CD4-positive, alpha-beta T cell treated with Interleukin-6 at 100 ng/mL for 8 hours (primary cell): ENCODE results near the gene SNX6.
"Not testable (repeated sequence)": the region's sequence is repeated elsewhere in the genome, so short reads cannot be mapped to it uniquely, and the experiment has no call there.

Experiments used
- DNase-seq: peaks from one replicate; pipeline ENCODE4 v3.0.0-alpha.2; 2020; ENCODE audit warnings: mixed read lengths, low spot score

The SNX6 gene

DNA sequence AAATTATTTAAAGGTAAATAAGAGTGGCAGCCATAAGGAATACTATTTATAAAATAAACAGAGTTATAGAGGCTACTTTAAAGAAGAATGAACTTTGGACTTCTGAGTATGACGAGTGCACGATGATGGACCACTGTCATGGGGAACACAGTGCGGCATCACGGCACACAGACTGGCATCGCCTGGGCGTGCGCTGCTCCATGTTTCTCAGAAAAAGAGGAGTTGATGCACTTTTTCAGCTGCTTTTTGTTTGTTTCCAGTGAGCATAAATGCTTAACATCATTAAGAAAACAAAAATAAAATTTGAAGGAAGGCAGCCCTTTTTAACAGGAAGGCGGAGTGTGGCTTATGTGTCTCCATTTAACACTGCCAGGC is 67.2 kb downstream of the SNX6 start:
- no peak for DNase-seq

DNA sequence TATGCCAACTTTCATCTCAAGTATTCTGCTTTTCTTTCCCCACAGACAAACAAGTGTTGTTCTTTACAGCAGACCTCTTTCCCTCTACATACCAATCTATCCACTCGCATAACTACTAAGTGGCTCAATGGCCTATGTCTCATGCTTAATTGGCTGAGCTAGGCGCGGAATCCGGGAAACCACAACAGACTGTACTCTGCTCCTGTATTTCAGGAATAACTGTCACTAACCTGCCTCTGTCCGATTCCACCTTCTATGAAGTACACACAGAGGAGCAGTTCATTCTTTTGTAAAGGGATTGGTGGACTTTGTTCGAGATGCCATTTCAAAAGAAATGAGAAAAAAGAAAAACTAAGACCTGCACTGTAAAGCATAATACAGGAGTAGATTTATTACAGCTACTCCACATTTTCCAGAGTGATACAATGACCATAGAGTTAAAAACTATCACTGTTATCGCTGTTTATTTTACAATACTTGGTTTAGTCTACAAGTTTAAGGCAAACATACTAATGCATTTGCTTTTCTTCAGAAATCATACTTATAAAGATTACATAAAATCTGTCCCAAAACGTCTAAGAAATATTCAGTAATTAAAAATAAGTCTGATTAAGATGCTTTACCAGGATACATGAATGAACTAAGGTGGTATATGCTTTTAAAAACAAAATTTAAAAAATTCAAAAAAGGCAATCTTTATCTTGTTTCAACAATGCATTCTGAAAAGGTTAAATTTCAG is 67.7 kb downstream of the SNX6 start:
- DNase-seq: not testable (repeated sequence)

- DNase-seq: not testable (repeated sequence)
These were observed 73.5 kb downstream of the SNX6 start for GRCh38 chr14:34556498-34556829.

- DNase-seq: not testable (repeated sequence)
These were observed 74.1 kb downstream of the SNX6 start for GRCh38 chr14:34555583-34556497.

- no peak for DNase-seq
These were observed 75.3 kb downstream of the SNX6 start for GRCh38 chr14:34554540-34555250.

- not testable (repeated sequence) for DNase-seq
These were observed 80.5 kb downstream of the SNX6 start for GRCh38 chr14:34549276-34549966.

DNA sequence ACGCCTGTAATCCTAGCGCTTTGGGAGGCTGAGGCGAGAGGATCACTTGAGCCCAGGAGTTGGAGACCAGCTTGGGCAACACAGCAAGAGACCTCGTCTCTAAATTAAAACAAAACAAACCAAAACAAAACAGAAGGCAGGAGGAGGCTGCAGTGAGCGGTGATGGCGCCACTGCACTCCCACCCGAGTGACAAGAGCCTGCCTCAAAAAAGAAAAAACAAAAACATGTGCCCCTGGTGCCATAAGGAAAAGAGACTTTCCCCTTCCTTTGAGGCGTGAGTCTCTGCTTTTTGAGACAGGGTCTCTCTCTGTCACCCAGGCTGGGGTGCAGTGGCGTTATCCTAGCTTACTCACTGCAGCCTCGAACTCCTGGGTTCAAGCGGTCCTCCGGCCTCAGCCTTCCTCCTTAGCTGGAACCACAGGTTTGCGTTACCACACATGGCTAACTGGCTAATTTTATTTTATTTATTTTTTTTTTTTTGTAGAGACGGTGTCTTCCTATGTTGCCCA is 81.4 kb downstream of the SNX6 start:
- no peak for DNase-seq

DNA sequence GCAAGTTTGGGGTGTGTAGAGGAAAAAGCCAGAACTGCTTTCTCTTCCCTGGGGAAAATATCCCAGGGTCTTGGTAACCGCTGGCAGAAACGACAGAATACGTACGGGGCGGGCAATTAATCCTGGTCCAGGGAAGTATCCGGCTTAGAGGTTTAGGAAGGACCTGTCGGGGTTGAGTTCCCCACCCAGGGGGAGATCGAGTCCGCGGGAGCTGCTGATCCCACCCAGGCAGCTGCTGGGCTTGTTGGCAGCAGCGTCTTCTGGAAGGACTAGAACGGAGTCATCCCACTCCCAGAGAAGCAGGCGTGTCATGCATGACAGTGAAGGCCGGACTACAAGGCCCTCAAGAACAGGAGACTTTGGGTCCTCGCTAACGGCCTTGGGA is 82.8 kb downstream of the SNX6 start:
- DNase-seq: not testable (repeated sequence)

GRCh38 chr14:34546272-34547135 is 83.4 kb downstream of the SNX6 start:
- not testable (repeated sequence) for DNase-seq

GRCh38 chr14:34540181-34541059 is 89.5 kb downstream of the SNX6 start:
- not testable (repeated sequence) for DNase-seq

DNA sequence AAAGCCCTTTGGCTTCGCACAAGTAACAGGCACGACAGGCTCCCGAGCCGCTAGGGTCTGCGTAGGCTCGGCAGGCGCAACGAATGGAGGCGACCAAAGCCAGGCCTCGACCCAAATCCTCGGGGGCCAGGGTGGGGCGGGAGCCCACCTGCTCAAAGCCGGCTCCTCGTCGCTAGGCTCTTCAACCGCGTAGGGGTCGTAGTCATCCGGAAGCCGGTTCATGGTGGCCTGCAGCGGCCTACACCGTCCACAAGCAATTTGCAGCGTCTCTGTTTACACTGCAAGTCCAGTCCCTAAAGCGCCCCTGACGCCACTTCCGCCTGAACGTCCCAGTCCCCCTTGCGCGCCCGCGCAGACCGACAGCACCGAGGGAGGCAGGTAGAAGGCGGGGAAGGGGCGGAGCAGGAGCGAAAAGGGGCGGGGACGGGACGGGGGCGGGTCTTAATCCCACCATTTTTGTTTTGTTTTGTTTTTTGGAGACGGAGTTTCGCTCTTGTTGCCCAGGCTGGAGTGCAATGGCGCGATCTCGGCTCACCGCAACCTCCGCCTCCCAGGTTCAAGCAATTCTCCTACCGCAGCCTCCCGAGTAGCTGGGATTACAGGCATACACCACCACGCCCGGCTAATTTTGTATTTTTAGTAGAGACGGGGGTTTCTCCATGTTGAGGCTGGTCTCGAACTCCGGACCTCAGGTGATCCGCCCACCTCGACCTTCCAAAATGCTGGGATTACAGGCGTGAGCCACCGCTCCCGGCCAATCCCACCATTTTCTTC is 90.4 kb downstream of the SNX6 start, which contains the start of gene EAPP:
EAPP (minus strand) TSS at position 295 of the 774 bp plus-strand sequence; CDS start at position 222, 73 bp downstream.
- peak; percentile 95 for DNase-seq

DNA sequence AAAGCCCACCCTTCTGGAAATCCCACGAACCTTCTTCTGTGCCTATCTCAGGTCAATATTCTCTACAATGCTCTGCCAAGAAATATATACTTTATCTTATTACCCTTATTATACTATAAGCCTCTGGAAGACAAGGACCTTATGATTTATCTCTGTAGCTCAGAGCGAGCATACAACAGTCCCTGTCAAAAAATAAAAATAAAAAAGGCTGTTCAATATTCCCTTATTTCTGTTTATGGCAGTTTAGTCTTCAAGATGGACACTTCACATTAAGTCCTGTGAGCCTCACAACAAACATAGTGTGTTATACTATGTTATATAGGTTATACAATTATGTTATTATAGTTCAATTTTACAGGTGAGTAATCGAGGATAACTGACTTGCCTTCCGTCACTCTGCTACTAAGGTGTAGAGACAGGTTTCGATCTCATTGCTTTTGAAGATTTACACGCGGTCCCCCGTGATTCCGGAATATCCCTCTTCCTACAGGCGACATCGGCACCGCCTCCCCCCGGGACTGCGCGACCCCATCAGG is 91.0 kb downstream of the SNX6 start:
- DNase-seq: no peak

DNA sequence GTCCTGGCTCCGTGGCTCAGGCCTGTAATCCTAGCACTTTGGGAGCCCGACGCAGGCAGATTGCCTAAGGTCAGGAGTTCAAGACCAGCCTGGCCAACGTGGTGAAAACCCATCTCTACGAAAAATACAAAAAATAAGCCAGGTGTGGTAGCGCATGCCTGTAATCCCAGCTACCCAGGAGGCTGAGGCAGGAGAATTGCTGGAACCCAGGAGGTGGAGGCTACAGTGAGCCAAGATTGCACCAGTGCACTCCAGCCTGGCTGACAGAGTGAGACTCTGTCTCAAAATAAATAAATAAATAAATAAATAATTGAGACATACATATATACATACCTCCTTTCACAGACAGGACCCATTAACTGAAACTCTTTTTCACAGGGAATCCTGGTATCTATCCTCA is 91.9 kb downstream of the SNX6 start:
- DNase-seq: not testable (repeated sequence)

GRCh38 chr14:34537677-34538009 is 92.3 kb downstream of the SNX6 start:
- DNase-seq: no peak

GRCh38 chr14:34536951-34537676 is 92.8 kb downstream of the SNX6 start:
- DNase-seq: no peak

GRCh38 chr14:34527591-34527990 is 102.4 kb downstream of the SNX6 start:
- no peak for DNase-seq

- not testable (repeated sequence) for DNase-seq
These were observed 105.7 kb downstream of the SNX6 start for GRCh38 chr14:34524216-34524615.

DNA sequence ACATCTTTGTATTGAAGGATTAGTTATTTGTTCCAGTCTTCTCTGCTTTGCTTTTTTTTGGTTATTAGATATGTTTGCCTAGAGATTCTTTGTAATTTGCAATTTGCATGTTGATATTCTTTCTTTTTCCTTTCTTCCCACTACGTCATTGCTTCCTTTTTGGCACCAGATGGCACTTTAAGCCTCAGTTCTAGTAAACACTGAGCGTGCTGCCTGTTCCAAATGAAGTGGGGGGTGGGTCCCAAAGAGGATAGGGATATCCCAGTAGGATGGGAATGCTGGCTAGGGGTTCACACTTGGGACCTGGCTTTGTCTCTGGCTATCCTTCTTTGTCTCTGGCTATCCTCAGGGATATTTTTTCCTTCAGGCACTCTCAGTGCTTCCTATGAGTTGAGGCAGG is 107.5 kb downstream of the SNX6 start:
- no peak for DNase-seq
